Measurements from ENCODE around the gene GAREM1.

GAREM1 gene

DNA sequence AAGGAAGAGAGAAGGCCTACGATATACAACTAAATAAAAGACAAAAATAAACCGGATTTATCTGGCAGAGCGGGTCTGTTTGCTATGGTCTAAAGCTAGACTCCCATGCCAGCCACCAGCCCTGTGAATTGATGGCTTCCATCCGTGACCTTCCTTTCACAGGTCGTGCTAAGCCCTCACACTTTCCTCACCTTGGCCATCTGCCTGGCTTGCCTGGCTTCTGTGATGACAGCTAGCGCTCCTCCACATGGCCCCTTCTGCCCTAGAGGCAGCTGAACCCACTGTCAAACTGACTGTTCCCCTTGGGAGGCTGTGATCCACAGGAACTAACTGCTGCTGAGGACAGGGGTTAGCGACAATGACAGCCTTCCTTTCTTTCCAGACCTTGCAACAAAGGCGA lies 32.5 kb downstream of the GAREM1 start:
- Histone ChIP-seq H3K36me3 (ENCODE audit: control insufficient read depth, insufficient read depth, low read length) (no peaks in the 10 kb centered on the region), H3K9ac (ENCODE audit: low read depth, low read length) (no peak overlapping the region), H3K27me3 (ENCODE audit: control insufficient read depth, insufficient read depth, low read length) (no peaks in the 10 kb centered on the region), H3K4me3 (ENCODE audit: low read depth, low read length) (no peak overlapping the region), H3K4me1 (ENCODE audit: control insufficient read depth, insufficient read depth, low read length) (peaks cover 2% of the 10 kb centered on the region), H3K9me3 (ENCODE audit: control insufficient read depth, insufficient read depth, low read length) (no peaks in the 10 kb centered on the region)

DNA sequence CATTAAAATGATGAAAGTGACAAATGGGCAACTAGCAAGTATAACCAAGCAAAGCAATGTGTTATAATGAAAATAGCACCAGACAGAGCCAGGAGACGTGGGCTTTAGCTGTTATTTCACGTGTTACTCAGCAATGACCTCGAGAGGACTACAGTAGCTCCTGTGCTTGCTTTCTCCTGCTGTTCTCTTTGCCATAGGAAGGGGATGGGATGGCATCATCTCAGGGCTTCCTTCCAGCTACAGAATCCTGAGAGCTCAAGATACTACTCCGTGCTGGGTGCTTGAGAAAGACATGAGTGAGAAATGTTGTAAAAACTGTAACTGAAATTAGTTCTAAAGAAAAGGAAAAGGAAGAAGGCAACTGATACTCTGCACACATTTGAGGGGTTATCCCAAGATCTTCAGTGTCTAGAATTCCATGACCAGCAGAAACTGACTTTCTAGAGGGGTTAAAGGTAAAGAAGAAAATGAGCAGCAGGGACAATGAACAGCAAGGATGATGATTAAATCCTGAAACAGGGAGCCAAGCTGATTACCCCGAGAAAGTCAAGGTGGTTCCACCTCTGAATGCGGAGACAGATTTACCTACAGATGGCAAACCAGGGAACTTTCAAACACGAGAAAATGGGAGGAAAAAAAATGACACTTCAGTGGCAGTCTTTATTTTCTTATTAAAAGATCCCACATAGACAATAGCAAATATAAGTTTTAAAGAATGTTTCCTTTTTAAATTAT lies 33.4 kb downstream of the GAREM1 start:
- H3K9ac ChIP-seq (ENCODE audit: low read depth, low read length) = no peak overlapping the region
- peaks cover 2% of the 10 kb centered on the region for H3K4me1 ChIP-seq (ENCODE audit: control insufficient read depth, insufficient read depth, low read length)
- no peaks in the 10 kb centered on the region for H3K9me3 ChIP-seq (ENCODE audit: control insufficient read depth, insufficient read depth, low read length)
- H3K4me3 ChIP-seq (ENCODE audit: low read depth, low read length) = no peak overlapping the region
- no peaks in the 10 kb centered on the region for H3K36me3 ChIP-seq (ENCODE audit: control insufficient read depth, insufficient read depth, low read length)
- no peaks in the 10 kb centered on the region for H3K27me3 ChIP-seq (ENCODE audit: control insufficient read depth, insufficient read depth, low read length)

DNA sequence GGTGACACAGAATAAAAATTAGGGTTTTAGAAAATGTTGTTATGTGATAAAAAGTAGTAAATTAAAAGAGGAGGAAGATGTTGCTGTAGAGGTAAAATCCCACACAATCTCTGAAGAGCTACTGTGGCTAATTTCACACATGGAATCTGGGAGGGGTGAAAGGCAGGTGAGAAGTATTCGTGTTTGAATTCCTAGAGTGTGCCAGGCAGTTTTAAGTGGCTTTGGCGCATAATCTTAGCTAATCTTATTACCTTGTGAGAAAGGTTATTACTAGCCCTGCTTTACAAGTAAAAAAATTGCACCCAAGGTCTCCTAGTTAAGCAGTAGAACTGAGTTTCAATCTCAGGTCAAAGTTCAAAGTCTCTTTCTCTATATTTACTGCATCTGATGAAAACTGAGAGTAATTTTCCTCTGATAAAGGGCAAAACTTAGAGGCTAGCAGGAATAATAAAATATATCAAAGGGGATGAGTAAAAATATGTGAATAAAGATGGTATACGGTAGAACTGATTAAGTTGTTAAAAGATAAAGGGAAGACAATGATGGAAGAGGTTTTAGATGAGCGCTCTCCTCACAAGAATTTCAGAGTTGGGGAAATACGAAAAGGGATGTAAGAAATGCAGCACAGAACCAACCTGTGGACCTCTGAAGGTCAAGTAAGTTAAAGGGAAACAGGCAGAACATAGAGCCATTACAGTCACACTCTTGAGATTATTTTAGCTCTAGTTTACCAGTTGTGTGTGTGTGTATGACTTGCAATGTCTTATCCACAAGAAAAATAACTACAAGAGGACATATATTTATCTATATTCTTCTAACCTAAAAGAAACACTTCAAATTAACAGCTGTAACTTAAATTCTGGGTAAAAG lies 34.8 kb downstream of the GAREM1 start:
- Histone ChIP-seq H3K36me3 (ENCODE audit: control insufficient read depth, insufficient read depth, low read length) (no peaks in the 10 kb centered on the region), H3K27me3 (ENCODE audit: control insufficient read depth, insufficient read depth, low read length) (no peaks in the 10 kb centered on the region)

DNA sequence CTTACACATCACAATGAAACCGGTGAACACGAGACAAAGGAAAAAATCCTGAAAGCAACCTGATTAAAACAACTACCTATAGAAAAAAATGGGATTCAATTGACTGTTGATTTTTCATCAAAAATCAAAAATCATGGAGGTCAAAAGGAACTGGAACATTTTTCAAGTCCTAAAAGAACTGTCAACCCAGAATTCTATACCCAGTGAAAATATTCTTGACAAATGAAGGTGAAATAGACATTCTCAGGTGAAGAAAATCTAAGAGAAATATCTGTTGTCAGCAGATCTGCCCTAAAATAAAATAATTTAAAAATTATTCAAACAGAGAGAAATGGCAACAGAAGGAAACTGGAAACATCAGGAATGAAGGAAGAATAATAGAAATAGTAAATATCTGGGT lies 38.9 kb downstream of the GAREM1 start:
- Histone ChIP-seq H3K4me1 (ENCODE audit: control insufficient read depth, insufficient read depth, low read length) (peaks cover 6% of the 10 kb centered on the region), H3K9ac (ENCODE audit: low read depth, low read length) (no peak overlapping the region), H3K27me3 (ENCODE audit: control insufficient read depth, insufficient read depth, low read length) (no peaks in the 10 kb centered on the region), H3K4me3 (ENCODE audit: low read depth, low read length) (no peak overlapping the region), H3K9me3 (ENCODE audit: control insufficient read depth, insufficient read depth, low read length) (no peaks in the 10 kb centered on the region), H3K36me3 (ENCODE audit: control insufficient read depth, insufficient read depth, low read length) (no peaks in the 10 kb centered on the region)

More for the DNA sequence above, 34.8 kb downstream of the GAREM1 start:
- Histone ChIP-seq H3K9ac (ENCODE audit: low read depth, low read length) (no peak overlapping the region), H3K9me3 (ENCODE audit: control insufficient read depth, insufficient read depth, low read length) (no peaks in the 10 kb centered on the region), H3K4me3 (ENCODE audit: low read depth, low read length) (no peak overlapping the region), H3K4me1 (ENCODE audit: control insufficient read depth, insufficient read depth, low read length) (peaks cover 2% of the 10 kb centered on the region)

DNA sequence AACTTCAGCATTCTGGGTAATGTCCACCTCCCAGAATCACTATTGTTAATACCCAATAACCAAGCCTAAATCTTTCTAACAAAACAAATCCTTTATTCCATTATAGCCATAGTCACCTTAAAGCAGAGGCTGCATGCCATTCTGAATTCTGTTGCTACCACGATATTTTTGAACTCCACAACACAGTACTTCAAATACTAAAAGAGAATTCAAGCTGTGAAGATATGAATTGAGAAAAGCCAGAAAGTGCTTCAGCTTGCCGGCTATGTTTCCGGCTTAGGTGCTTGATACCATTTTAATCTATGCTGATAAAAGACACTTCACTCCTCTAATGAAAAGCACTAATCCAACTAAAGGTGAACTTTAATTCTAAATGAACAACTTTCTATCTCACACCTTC lies 41.3 kb downstream of the GAREM1 start:
- Histone ChIP-seq H3K4me1 (ENCODE audit: control insufficient read depth, insufficient read depth, low read length) (peaks cover 6% of the 10 kb centered on the region), H3K36me3 (ENCODE audit: control insufficient read depth, insufficient read depth, low read length) (no peaks in the 10 kb centered on the region), H3K27me3 (ENCODE audit: control insufficient read depth, insufficient read depth, low read length) (no peaks in the 10 kb centered on the region), H3K4me3 (ENCODE audit: low read depth, low read length) (no peak overlapping the region), H3K9me3 (ENCODE audit: control insufficient read depth, insufficient read depth, low read length) (no peaks in the 10 kb centered on the region), H3K9ac (ENCODE audit: low read depth, low read length) (no peak overlapping the region)

DNA sequence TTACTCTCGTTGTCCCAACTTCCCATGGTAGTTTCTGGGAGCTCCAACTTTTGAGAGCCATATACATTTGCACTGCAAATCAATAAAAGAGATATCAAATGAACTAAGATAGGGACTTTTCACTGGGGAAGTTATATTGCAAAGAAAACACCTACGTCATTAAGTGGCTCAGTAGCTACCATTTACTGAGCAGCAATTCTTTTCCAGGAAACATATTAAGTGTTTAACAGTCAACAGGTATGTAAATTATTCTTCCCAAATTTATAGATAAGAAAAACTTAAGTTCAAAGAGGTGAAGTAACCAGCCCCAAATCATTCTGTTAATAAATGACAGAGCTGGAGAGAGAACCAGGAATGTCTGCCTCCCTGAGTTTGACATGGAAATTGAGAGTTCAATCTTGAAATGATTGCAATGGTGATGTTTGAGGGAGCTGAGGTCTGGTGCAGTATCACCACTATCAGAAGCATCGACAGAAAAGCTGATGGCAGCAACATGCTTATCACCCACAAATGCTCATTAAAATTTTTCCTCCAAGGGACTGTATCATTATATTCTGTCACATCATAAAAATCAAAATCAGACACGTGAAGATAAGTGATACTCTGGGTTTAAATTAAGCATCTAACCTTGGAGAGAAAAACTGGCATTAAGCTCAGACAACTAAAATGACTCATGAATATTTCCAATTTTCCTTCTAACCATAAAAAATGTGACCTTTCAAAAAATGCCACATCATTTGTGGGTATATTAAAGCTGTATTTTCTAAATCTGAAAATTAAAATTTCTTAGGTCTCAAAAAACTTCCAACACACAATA lies 43.4 kb downstream of the GAREM1 start:
- Histone ChIP-seq H3K9ac (ENCODE audit: low read depth, low read length) (no peak overlapping the region), H3K36me3 (ENCODE audit: control insufficient read depth, insufficient read depth, low read length) (no peaks in the 10 kb centered on the region), H3K27me3 (ENCODE audit: control insufficient read depth, insufficient read depth, low read length) (no peaks in the 10 kb centered on the region), H3K9me3 (ENCODE audit: control insufficient read depth, insufficient read depth, low read length) (no peaks in the 10 kb centered on the region), H3K4me1 (ENCODE audit: control insufficient read depth, insufficient read depth, low read length) (peaks cover 6% of the 10 kb centered on the region), H3K4me3 (ENCODE audit: low read depth, low read length) (no peak overlapping the region)

DNA sequence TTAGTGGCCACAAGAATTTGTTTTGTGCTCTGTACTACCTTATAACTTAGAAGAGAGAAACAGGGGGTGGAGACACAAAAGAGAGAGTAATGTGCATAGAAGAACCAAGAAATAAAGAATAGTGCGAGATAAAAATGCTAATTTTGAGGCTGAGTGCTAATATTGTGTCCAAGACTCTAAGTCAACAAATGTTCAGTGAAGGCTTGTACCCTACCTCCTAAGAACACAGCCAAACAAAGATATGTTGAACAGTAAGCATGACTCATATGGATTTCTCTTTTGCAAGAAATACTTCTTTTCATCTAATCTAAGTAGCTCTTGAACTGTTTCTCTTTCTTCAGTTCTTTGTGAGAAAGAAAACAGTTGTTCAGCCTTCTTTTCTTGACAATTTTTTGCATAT lies 45.2 kb downstream of the GAREM1 start:
- Histone ChIP-seq H3K27me3 (ENCODE audit: control insufficient read depth, insufficient read depth, low read length) (no peaks in the 10 kb centered on the region), H3K36me3 (ENCODE audit: control insufficient read depth, insufficient read depth, low read length) (no peaks in the 10 kb centered on the region), H3K9ac (ENCODE audit: low read depth, low read length) (no peak overlapping the region), H3K9me3 (ENCODE audit: control insufficient read depth, insufficient read depth, low read length) (no peaks in the 10 kb centered on the region), H3K4me3 (ENCODE audit: low read depth, low read length) (no peak overlapping the region), H3K4me1 (ENCODE audit: control insufficient read depth, insufficient read depth, low read length) (peaks cover 6% of the 10 kb centered on the region)

DNA sequence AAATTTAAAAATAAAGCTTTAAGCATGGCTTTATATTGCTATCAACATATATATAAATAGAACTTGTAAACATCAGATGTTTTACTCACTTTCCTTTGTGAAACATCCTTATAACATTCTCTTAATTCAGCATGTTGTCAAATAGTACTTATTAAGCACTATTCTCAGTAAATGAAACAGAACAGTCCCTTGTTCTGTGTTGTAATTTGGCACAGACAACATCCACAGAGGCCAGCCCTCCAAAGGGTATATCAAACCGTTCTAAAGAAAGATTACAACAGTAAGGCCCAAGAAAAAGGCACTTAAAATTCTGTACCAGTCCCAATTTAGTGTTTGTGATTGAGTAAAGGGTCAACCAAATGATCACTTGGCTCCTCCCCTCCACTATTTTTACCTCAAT lies 46.0 kb downstream of the GAREM1 start:
- Histone ChIP-seq H3K36me3 (ENCODE audit: control insufficient read depth, insufficient read depth, low read length) (no peaks in the 10 kb centered on the region), H3K9me3 (ENCODE audit: control insufficient read depth, insufficient read depth, low read length) (no peaks in the 10 kb centered on the region), H3K27me3 (ENCODE audit: control insufficient read depth, insufficient read depth, low read length) (no peaks in the 10 kb centered on the region), H3K4me1 (ENCODE audit: control insufficient read depth, insufficient read depth, low read length) (peaks cover 6% of the 10 kb centered on the region), H3K4me3 (ENCODE audit: low read depth, low read length) (no peak overlapping the region), H3K9ac (ENCODE audit: low read depth, low read length) (no peak overlapping the region)

DNA sequence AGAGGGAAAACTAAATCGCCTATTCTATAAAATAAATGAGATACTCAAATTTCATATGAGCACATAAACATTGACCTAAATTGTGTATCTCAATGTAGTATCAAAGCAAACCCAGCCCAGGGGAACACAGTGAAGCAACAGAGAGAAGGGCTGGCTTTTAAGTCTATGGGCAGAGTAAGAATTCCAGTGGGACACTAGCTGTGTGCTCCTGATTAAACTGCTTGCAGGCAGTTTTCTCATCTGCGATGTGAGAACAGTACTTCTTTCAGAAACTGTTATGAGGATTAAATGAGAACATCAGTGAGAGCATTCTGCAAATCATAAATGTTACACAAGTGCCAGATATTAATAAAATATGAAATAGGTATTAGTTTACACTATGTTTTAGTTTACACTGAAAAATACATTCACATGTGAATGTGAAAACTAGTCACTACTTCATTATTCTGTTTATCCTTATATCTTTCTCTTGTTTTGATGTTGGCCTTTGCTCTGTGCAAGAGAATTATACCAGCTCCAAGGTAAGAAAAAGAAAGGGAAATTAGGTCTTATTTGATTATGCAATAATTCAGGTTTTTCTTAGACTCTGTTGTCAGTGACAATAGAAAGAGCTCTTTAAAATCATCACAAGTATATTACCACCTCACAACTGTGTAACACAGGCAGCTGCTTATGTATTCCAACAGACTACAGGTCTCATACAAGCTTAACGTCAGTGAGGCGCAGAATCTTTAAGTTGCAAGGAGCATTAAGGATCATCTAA lies 47.5 kb downstream of the GAREM1 start:
- no peaks in the 10 kb centered on the region for H3K36me3 ChIP-seq (ENCODE audit: control insufficient read depth, insufficient read depth, low read length)
- no peaks in the 10 kb centered on the region for H3K9me3 ChIP-seq (ENCODE audit: control insufficient read depth, insufficient read depth, low read length)
- H3K27me3 ChIP-seq (ENCODE audit: control insufficient read depth, insufficient read depth, low read length) = no peaks in the 10 kb centered on the region
- no peaks in the 10 kb centered on the region for H3K4me1 ChIP-seq (ENCODE audit: control insufficient read depth, insufficient read depth, low read length)
- H3K4me3 ChIP-seq (ENCODE audit: low read depth, low read length) = no peak overlapping the region
- no peak overlapping the region for H3K9ac ChIP-seq (ENCODE audit: low read depth, low read length)

DNA sequence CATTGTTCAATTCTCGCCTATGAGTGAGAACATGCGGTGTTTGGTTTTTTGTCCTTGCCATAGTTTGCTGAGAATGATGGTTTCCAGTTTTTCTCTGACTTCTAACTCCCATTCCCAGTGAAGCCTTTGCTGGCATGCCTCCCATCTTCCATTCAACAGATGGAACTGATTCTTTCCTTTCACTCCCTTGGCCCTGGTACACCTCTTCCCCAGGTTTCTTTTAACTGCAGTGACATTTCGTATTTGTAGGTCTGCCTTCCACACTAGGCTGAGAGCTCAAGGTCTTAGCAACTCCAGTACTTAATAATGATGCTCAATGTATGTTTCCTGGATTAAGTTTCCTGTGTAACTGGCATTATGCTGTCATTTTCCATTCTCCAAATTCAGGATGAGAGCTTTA lies 48.5 kb downstream of the GAREM1 start:
- Histone ChIP-seq H3K9ac (ENCODE audit: low read depth, low read length) (no peak overlapping the region), H3K9me3 (ENCODE audit: control insufficient read depth, insufficient read depth, low read length) (no peaks in the 10 kb centered on the region), H3K4me1 (ENCODE audit: control insufficient read depth, insufficient read depth, low read length) (no peaks in the 10 kb centered on the region), H3K36me3 (ENCODE audit: control insufficient read depth, insufficient read depth, low read length) (no peaks in the 10 kb centered on the region), H3K27me3 (ENCODE audit: control insufficient read depth, insufficient read depth, low read length) (no peaks in the 10 kb centered on the region), H3K4me3 (ENCODE audit: low read depth, low read length) (no peak overlapping the region)

DNA sequence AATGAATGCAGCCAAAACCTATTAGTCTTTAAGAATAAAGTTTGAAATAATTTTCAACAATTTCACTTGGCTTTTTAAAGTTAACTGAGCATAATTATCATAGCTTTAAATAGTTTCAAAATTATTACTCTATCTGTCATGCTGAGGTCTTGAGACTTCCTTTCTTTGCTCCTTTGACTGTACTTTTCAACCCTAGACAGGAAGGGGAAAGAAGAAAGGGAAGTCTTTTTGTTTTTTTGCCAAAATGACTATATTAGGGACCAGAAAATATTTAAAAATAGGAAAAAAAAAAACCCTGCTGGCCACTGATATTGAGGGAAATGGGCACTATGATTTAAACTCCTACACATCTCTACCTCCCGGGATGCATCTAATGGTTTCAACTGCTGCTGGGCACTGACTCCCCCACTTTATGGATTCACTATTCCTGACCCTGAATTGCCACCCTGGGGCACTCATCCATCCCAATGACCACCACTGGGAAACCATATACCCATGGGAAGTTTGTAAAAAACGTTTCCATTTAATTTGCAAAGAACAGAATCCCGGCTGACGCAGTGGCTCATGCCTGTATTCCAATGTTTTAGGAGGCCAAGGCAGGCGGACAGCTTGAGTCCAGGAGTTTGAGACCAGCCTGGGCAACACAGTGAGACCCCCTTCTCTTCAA lies 50.5 kb downstream of the GAREM1 start:
- Histone ChIP-seq H3K36me3 (ENCODE audit: control insufficient read depth, insufficient read depth, low read length) (no peaks in the 10 kb centered on the region), H3K27me3 (ENCODE audit: control insufficient read depth, insufficient read depth, low read length) (no peaks in the 10 kb centered on the region), H3K9me3 (ENCODE audit: control insufficient read depth, insufficient read depth, low read length) (no peaks in the 10 kb centered on the region), H3K4me1 (ENCODE audit: control insufficient read depth, insufficient read depth, low read length) (no peaks in the 10 kb centered on the region), H3K4me3 (ENCODE audit: low read depth, low read length) (no peak overlapping the region), H3K9ac (ENCODE audit: low read depth, low read length) (no peak overlapping the region)
